Nephron (organoid): Measurements from ENCODE around the gene ARPIN.

Experiments
- H3K27ac Mint-ChIP-seq, 3 experiments: 2 replicates each; pipeline ENCODE4 v1.8.0; 2020; ENCODE audit warnings: mixed read lengths in 3 of 3, mild to moderate bottlenecking in 2 of 3, moderate library complexity in 1 of 3
- H3K27me3 Mint-ChIP-seq: 2 replicates; pipeline ENCODE4 v1.8.0; 2021; ENCODE audit warnings: low read depth, mild to moderate bottlenecking, moderate library complexity, mixed read lengths
- H3K36me3 Mint-ChIP-seq: 2 replicates; pipeline ENCODE4 v1.8.0; 2020; ENCODE audit warnings: low read depth, mixed read lengths
- H3K4me1 Mint-ChIP-seq: 2 replicates; pipeline ENCODE4 v1.8.0; 2020; ENCODE audit warnings: mixed read lengths
- H3K4me3 Mint-ChIP-seq, 3 experiments: 2 replicates each; pipeline ENCODE4 v1.8.0; 2020; ENCODE audit warnings: mild to moderate bottlenecking in 3 of 3, mixed read lengths in 3 of 3, moderate library complexity in 2 of 3
- H3K9me3 Mint-ChIP-seq: 2 replicates; pipeline ENCODE4 v1.8.0; 2020; ENCODE audit warnings: mixed read lengths
- CTCF ChIP-seq, 3 experiments: fragments of 200-600 bp; sonication (generic); IDR thresholded peaks; one replicate each; pipeline ENCODE4 v1.5.0; 2021; ENCODE audit warnings: antibody characterized with exemption in 3 of 3; ENCODE audit not compliant: unreplicated experiment in 3 of 3

The ARPIN gene

GRCh38 chr15:89878323-89878722, 34.4 kb downstream of the ARPIN start:
- Mint-ChIP-seq H3K4me3 (no peak overlapping the region), H3K4me1 (no peaks in the 10 kb centered on the region), H3K36me3 (peaks cover 39% of the 10 kb centered on the region), H3K9me3 (no peaks in the 10 kb centered on the region), H3K27ac (no peak overlapping the region), H3K27me3 (no peaks in the 10 kb centered on the region)
- no peak for TF ChIP-seq CTCF (IDR thresholded peaks at IDR 0.05; ENCODE audit: unreplicated experiment in 3 of 3)

- H3K27ac Mint-ChIP-seq: no peak overlapping the region
- no peaks in the 10 kb centered on the region for H3K27me3 Mint-ChIP-seq
- H3K9me3 Mint-ChIP-seq: no peaks in the 10 kb centered on the region
- H3K36me3 Mint-ChIP-seq: peaks cover 34% of the 10 kb centered on the region
- H3K4me3 Mint-ChIP-seq: no peak overlapping the region
- no peaks in the 10 kb centered on the region for H3K4me1 Mint-ChIP-seq
- TF ChIP-seq CTCF (IDR thresholded peaks at IDR 0.05; ENCODE audit: unreplicated experiment in 3 of 3): no peak
Measured at GRCh38 chr15:89877083-89877425, 35.7 kb downstream of the ARPIN start.

GRCh38 chr15:89876396-89877082, 36.2 kb downstream of the ARPIN start:
- no peaks in the 10 kb centered on the region for H3K4me1 Mint-ChIP-seq
- no peak overlapping the region for H3K4me3 Mint-ChIP-seq
- H3K9me3 Mint-ChIP-seq: no peaks in the 10 kb centered on the region
- H3K27me3 Mint-ChIP-seq: no peaks in the 10 kb centered on the region
- peaks cover 37% of the 10 kb centered on the region for H3K36me3 Mint-ChIP-seq
- H3K27ac Mint-ChIP-seq: no peak overlapping the region
- no peak for TF ChIP-seq CTCF (IDR thresholded peaks at IDR 0.05; ENCODE audit: unreplicated experiment in 3 of 3)

- TF ChIP-seq CTCF (IDR thresholded peaks at IDR 0.05; ENCODE audit: unreplicated experiment in 3 of 3): no peak
- Mint-ChIP-seq H3K4me1 (no peaks in the 10 kb centered on the region), H3K36me3 (peaks cover 40% of the 10 kb centered on the region), H3K4me3 (no peak overlapping the region), H3K27me3 (no peaks in the 10 kb centered on the region), H3K27ac (no peak overlapping the region), H3K9me3 (no peaks in the 10 kb centered on the region)
Measured at GRCh38 chr15:89875741-89876140, 37.0 kb downstream of the ARPIN start.

GRCh38 chr15:89874926-89875564, 37.7 kb downstream of the ARPIN start:
- Mint-ChIP-seq H3K4me3 (no peak overlapping the region), H3K27me3 (no peaks in the 10 kb centered on the region), H3K27ac (no peak overlapping the region), H3K4me1 (no peaks in the 10 kb centered on the region), H3K36me3 (peaks cover 46% of the 10 kb centered on the region), H3K9me3 (peaks cover 1% of the 10 kb centered on the region)
- TF ChIP-seq CTCF (IDR thresholded peaks at IDR 0.05; ENCODE audit: unreplicated experiment in 3 of 3): peak; percentile 92 to 96 (median 95)
